Peyer's patch (tissue), 4 donors: ENCODE data around the gene CEP83.

Experiments used
- CTCF ChIP-seq, 6 experiments: fragments of 450-650 bp in 4 of 6; fragments of 200-600 bp in 2 of 6; sonication (generic) in 1 of 6; IDR thresholded peaks; one replicate each; pipeline ENCODE4 v1.5.1; 2017 to 2019; ENCODE audit warnings: antibody characterized with exemption in 6 of 6, mild to moderate bottlenecking in 3 of 6, moderate library complexity in 1 of 6
- POLR2A ChIP-seq, 2 donors: fragments of 450-650 bp; IDR thresholded peaks; one replicate each; pipeline ENCODE4 v1.5.1; 2017; ENCODE audit warnings: antibody characterized with exemption in 2 of 2, mild to moderate bottlenecking in 2 of 2, moderate library complexity in 2 of 2

- TF ChIP-seq POLR2A (IDR thresholded peaks at IDR 0.05) (no peak), CTCF (IDR thresholded peaks at IDR 0.05) (no peak)
Observed at GRCh38 chr12:94260017-94260416, 199.7 kb downstream of the CEP83 start.
